ENCODE measurements around the gene KRT83. TPM values are rescaled to one million over a fixed set of nuclear protein-coding genes. Genes with fewer than 3 reads are reported as not detected.
"Not testable (repeated sequence)": the region's sequence is repeated elsewhere in the genome, so short reads cannot be mapped to it uniquely, and the experiment has no call there.

Gene KRT83
- polyA plus RNA-seq, 1 experiment, result 0.07 TPM

GRCh38 chr12:52318241-52318990 is 2.8 kb downstream of the KRT83 start:
- DNase-seq (ENCODE audit: low read depth), result no peak
- H3K36me3 ChIP-seq (ENCODE audit: control insufficient read depth, insufficient read depth, low read length), result no peaks in the 10 kb centered on the region
- peaks cover 9% of the 10 kb centered on the region for H3K27me3 ChIP-seq (ENCODE audit: control insufficient read depth, insufficient read depth, low read length)
- no peak for TF ChIP-seq CTCF (IDR thresholded peaks at IDR 0.05; ENCODE audit: insufficient read depth, low read depth, low read length)
- CTCF ChIA-PET, result interaction anchor here (1.0 to 2.3 kb wide), 6 partner anchors 8 to 161 kb away, joined by 3 to 10 read pairs (median 6); no protein-coding TSS in a partner anchor
- H3K4me3 ChIP-seq (ENCODE audit: low read depth, low read length), result no peak overlapping the region
- POLR2A ChIA-PET, result no interaction called here

GRCh38 chr12:52317468-52318052 is 3.6 kb downstream of the KRT83 start:
- peaks cover 9% of the 10 kb centered on the region for H3K27me3 ChIP-seq (ENCODE audit: control insufficient read depth, insufficient read depth, low read length)
- ChIA-PET CTCF (interaction anchor here (1.6 to 2.3 kb wide), 3 partner anchors 9 to 38 kb away, joined by 5 to 10 read pairs (median 8); no protein-coding TSS in a partner anchor), POLR2A (no interaction called here)
- no peak overlapping the region for H3K4me3 ChIP-seq (ENCODE audit: low read depth, low read length)
- no peak for DNase-seq (ENCODE audit: low read depth)
- no peak for TF ChIP-seq CTCF (IDR thresholded peaks at IDR 0.05; ENCODE audit: insufficient read depth, low read depth, low read length)
- no peaks in the 10 kb centered on the region for H3K36me3 ChIP-seq (ENCODE audit: control insufficient read depth, insufficient read depth, low read length)

GRCh38 chr12:52316701-52317100 is 4.5 kb downstream of the KRT83 start:
- no peak for TF ChIP-seq CTCF (IDR thresholded peaks at IDR 0.05; ENCODE audit: insufficient read depth, low read depth, low read length)
- ChIA-PET CTCF (interaction anchor here (6.0 kb wide), 1 partner anchor 10 kb away, joined by 53 read pairs; no protein-coding TSS in a partner anchor), POLR2A (no interaction called here)
- DNase-seq (ENCODE audit: low read depth), result no peak
- H3K36me3 ChIP-seq (ENCODE audit: control insufficient read depth, insufficient read depth, low read length), result no peaks in the 10 kb centered on the region
- H3K4me3 ChIP-seq (ENCODE audit: low read depth, low read length), result no peak overlapping the region
- H3K27me3 ChIP-seq (ENCODE audit: control insufficient read depth, insufficient read depth, low read length), result peaks cover 7% of the 10 kb centered on the region

GRCh38 chr12:52316290-52316689 is 4.9 kb downstream of the KRT83 start:
- ChIA-PET CTCF (interaction anchor here (6.0 kb wide), 1 partner anchor 10 kb away, joined by 53 read pairs; no protein-coding TSS in a partner anchor), POLR2A (no interaction called here)
- TF ChIP-seq CTCF (IDR thresholded peaks at IDR 0.05; ENCODE audit: insufficient read depth, low read depth, low read length), result no peak
- H3K4me3 ChIP-seq (ENCODE audit: low read depth, low read length), result no peak overlapping the region
- DNase-seq (ENCODE audit: low read depth), result no peak
- H3K27me3 ChIP-seq (ENCODE audit: control insufficient read depth, insufficient read depth, low read length), result peaks cover 4% of the 10 kb centered on the region
- no peaks in the 10 kb centered on the region for H3K36me3 ChIP-seq (ENCODE audit: control insufficient read depth, insufficient read depth, low read length)

- CTCF ChIA-PET, result interaction anchor here (1.0 to 6.0 kb wide), 2 partner anchors 10 to 11 kb away, joined by 4 to 53 read pairs; no protein-coding TSS in a partner anchor
- H3K27me3 ChIP-seq (ENCODE audit: control insufficient read depth, insufficient read depth, low read length); H3K36me3 ChIP-seq (ENCODE audit: control insufficient read depth, insufficient read depth, low read length); H3K4me3 ChIP-seq (ENCODE audit: low read depth, low read length); DNase-seq (ENCODE audit: low read depth); POLR2A ChIA-PET: not testable (repeated sequence)
These were observed 5.5 kb downstream of the KRT83 start for GRCh38 chr12:52315721-52316120.

All from BJ (cell line).